ENCODE measurements around the gene MPHOSPH6. TPM values are rescaled to one million over a fixed set of nuclear protein-coding genes. Genes with fewer than 3 reads are reported as not detected.
"Not testable (repeated sequence)": the region's sequence is repeated elsewhere in the genome, so short reads cannot be mapped to it uniquely, and the experiment has no call there.

The MPHOSPH6 gene
- total RNA-seq, 1 experiment from 2014 or later: 30.8 TPM

DNA sequence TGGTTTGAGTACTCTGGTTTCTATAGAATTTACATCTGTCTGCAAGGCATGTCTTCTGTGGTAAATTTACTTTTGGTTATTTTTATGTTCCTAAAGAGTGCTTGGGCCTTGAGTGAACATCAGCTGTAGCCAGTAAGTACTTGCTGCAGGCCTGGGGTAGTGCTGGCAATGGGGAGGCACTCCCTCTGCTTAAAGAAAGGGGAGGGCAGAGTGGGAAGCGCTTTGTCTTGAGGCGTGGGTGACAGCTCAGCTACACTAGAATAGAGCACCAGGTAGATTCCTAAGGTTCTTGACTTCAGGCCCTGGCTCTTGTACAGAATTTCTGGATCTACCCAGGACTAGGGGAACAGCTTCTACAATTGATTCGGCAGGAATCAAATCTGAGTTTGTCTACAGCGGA, 50.6 kb downstream of the MPHOSPH6 start:
- no peak for DNase-seq (ENCODE audit: low read depth)

DNA sequence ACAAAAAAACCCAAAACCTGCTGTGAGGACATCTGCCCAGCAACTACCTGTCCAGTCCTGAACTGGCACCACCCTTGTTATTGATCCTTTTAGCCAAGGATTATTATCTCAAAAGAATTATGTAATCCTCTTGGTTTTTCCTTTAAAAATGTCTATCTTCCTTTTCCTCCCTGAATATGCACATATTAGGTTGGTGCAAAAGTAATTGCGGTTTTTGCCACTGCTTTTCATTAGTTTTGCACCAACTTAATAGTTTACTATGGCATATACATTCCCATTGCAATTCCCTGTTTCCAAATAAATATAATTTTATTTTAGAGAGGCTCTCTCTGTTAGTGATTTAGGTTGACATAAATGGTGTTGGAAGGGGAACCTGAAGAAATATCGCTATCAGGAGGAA, 51.3 kb downstream of the MPHOSPH6 start:
- DNase-seq (ENCODE audit: low read depth): no peak

DNA sequence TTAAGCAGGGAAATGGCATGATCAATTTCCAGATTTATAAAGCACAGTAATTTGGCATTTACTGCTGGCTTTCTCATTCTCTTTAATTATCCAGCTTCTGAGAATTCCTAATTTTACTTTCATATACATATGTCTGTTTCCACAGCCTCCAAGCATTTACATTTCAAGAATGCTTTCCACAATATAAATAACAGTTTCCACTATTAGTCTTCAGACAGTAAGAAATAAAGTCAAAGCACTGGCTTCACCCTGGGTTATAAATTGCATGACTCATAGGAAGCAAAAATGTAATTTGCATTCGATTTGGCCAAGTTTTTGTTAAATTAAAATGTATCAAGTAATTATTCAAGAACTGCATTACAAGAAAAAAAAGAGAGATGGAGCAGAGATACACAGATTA, 53.5 kb downstream of the MPHOSPH6 start:
- no peak for DNase-seq (ENCODE audit: low read depth)

DNA sequence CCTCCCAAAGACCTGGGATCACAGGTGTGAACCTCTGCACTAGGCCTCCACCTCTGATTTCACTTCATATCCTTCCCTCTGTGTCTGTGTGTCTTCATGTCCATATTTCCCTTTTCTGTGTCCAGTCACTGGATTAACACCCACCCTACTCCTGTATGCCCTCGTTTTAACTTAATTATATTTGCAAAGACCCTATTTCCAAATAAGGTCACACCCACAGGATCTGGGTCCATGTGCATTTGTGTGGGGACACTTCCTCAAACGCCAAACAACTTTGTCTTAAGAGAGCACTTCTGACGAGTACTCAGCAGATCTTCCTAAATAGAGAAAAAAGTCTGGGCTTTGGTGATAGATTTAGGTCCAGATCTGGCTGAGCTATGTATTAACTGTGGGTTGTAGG, 56.3 kb downstream of the MPHOSPH6 start:
- DNase-seq (ENCODE audit: low read depth): no peak

DNA sequence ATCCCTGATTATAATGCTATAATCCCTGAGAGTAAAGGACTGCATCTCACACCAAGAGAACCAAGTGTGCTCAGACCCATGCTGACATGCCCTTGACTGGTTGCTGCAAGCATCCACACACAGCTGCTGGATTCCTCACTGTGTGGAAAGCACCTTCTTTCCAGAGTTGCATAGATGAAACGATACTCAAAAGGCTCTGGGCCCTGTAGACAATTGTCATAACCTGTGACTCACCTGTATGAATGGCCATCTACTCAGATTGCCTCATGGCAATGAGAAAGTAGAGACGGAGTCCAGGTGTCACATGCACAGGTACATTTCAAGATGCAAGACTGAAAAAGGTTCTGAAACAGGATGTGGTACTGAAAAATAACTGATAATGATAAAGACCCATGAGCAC, 58.1 kb downstream of the MPHOSPH6 start:
- DNase-seq (ENCODE audit: low read depth): no peak

DNA sequence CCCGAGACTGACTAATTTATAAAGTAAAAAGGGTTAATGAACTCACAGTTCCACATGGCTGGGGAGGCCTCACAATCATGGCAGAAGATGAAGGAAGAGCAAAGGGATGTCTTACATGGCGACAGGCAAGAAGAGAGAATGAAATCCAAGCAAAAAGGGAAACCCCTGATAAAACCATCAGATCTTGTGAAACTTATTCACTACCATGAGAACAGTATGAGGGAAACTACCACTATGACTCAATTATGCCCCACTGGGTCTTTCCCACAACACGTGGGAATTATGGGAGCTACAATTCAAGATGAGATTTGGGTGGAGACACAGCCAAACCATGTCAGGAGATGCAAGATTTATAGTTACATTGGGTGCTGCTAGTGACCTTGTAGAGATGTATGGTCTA, 60.8 kb downstream of the MPHOSPH6 start:
- DNase-seq (ENCODE audit: low read depth): not testable (repeated sequence)

DNA sequence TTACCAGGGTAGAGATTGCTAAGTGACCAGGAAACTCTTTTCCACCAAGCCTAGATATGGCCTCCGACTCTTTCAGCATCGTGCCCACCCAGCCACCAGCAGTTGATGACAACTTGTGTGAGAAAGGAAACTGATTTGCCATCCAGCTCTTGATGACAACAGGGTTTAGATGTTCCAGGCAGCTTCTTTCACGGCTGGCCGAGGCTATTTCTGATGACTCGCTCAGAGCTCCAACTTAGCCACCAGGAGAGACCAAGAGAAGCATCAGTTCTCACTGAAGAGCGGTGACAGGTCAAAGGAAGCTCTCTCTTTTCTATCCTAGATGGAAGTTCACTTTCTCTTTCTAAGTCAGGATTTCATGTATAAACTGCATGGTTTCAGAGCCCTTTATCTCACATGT, 61.2 kb downstream of the MPHOSPH6 start:
- peak; percentile 25 for DNase-seq (ENCODE audit: low read depth)

DNA sequence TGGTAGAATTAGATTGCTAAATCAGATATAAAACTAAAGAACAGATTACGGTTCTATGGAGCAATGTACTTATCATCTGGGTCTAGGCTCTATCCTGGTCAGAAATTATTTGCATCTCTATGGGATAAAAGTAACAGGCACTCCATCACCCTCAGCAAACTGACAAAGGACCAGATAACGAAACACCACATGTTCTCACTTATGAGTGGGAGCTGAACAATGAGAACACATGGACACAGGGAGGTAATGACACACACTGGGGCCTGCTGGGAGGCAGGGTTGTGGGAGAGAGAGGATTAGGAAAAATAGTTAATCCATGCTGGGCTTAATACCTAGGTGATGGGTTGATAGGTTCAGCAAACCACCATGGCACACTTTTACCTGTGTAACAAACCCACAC, 61.9 kb downstream of the MPHOSPH6 start:
- DNase-seq (ENCODE audit: low read depth): no peak

DNA sequence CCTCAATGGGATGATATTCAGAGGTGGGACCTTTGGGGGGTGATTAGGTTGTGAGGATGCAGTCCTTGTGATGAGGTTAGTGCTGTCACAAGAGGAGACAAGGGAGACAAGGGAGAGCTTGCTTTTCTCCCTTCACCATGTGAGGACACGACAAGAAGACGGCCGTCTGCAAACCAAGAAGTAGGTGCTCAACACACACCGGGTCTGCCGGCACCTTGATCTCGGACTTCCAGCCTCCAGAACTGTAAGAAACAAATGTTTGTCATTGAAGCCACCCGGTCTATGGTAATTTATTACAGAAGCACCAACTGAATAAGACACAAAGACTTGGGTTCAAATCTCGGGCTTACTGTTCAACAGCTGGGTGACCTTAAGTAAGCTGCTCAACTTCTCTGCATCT, 64.9 kb downstream of the MPHOSPH6 start:
- no peak for DNase-seq (ENCODE audit: low read depth)

Small RNA genes lying within 50 kb of the gene (small RNA-seq; reads per million reads assigned to genes)
- gene RN7SKP190: not detected

Other genes starting within 250 kb of the MPHOSPH6 start
- 4.6 and 5.9 TPM in 2 replicates for gene SDR42E1, start 158.8 kb downstream of the MPHOSPH6 start, total RNA-seq (2014; rRNA removed; shearing (Covaris generic))
- gene HSD17B2, start 135.0 kb downstream of the MPHOSPH6 start, total RNA-seq (2014; rRNA removed; shearing (Covaris generic)): 2.2 and 4.4 TPM in 2 replicates

Measured in HT1080 (cell line).